Measurements from ENCODE around the gene TMX4.

TMX4 gene

GRCh38 chr20:8019998-8020247, 362 bp upstream of the TMX4 start:
- no peak for DNase-seq (ENCODE audit: low spot score)

- DNase-seq (ENCODE audit: low spot score): peak; percentile 59
Observed at GRCh38 chr20:8018958-8019245, 659 bp downstream of the TMX4 start.

GRCh38 chr20:8012724-8013123, 6.8 kb downstream of the TMX4 start:
- no peak for DNase-seq (ENCODE audit: low spot score)

- no peak for DNase-seq (ENCODE audit: low spot score)
Observed at GRCh38 chr20:8008733-8009132, 10.8 kb downstream of the TMX4 start.

- no peak for DNase-seq (ENCODE audit: low spot score)
Observed at GRCh38 chr20:8007490-8007889, 12.1 kb downstream of the TMX4 start.

GRCh38 chr20:8005575-8006366, 13.8 kb downstream of the TMX4 start:
- no peak for DNase-seq (ENCODE audit: low spot score)

- no peak for DNase-seq (ENCODE audit: low spot score)
Observed at GRCh38 chr20:8005033-8005432, 14.5 kb downstream of the TMX4 start.

- DNase-seq (ENCODE audit: low spot score): no peak
Observed at GRCh38 chr20:8002056-8002455, 17.5 kb downstream of the TMX4 start.

- no peak for DNase-seq (ENCODE audit: low spot score)
Observed at GRCh38 chr20:8000796-8001195, 18.8 kb downstream of the TMX4 start.

GRCh38 chr20:7996898-7997297, 22.7 kb downstream of the TMX4 start:
- DNase-seq (ENCODE audit: low spot score): no peak

- no peak for DNase-seq (ENCODE audit: low spot score)
Observed at GRCh38 chr20:7994809-7995208, 24.8 kb downstream of the TMX4 start.

- DNase-seq (ENCODE audit: low spot score): no peak
Observed at GRCh38 chr20:7993703-7994102, 25.9 kb downstream of the TMX4 start.

- no peak for DNase-seq (ENCODE audit: low spot score)
Observed at GRCh38 chr20:7993238-7993637, 26.3 kb downstream of the TMX4 start.

GRCh38 chr20:7990385-7990784, 29.2 kb downstream of the TMX4 start:
- no peak for DNase-seq (ENCODE audit: low spot score)

GRCh38 chr20:7989379-7989778, 30.2 kb downstream of the TMX4 start:
- no peak for DNase-seq (ENCODE audit: low spot score)

- DNase-seq (ENCODE audit: low spot score): no peak
Observed at GRCh38 chr20:7985916-7986315, 33.6 kb downstream of the TMX4 start.

GRCh38 chr20:7984192-7984591, 35.4 kb downstream of the TMX4 start:
- DNase-seq (ENCODE audit: low spot score): no peak

GRCh38 chr20:7981374-7981773, 38.2 kb downstream of the TMX4 start:
- no peak for DNase-seq (ENCODE audit: low spot score)

GRCh38 chr20:7980332-7981046, 39.1 kb downstream of the TMX4 start:
- DNase-seq (ENCODE audit: low spot score): no peak

GRCh38 chr20:7977709-7978108, 41.9 kb downstream of the TMX4 start:
- no peak for DNase-seq (ENCODE audit: low spot score)

- DNase-seq (ENCODE audit: low spot score): no peak
Observed at GRCh38 chr20:7975851-7976414, 43.6 kb downstream of the TMX4 start.

GRCh38 chr20:7974785-7975435, 44.7 kb downstream of the TMX4 start:
- no peak for DNase-seq (ENCODE audit: low spot score)

- DNase-seq (ENCODE audit: low spot score): no peak
Observed at GRCh38 chr20:7971536-7972280, 47.9 kb downstream of the TMX4 start.
